ENCODE data around the gene ERV3-1. TPM values are rescaled to one million over a fixed set of nuclear protein-coding genes. Genes with fewer than 3 reads are reported as not detected.
A peak's percentile ranks its signal among the peaks of the same experiment; 100 is the strongest.
"Not testable (repeated sequence)": the region's sequence is repeated elsewhere in the genome, so short reads cannot be mapped to it uniquely, and the experiment has no call there.

The ERV3-1 gene
- polyA plus RNA-seq, 1 experiment: 10.0 TPM

DNA sequence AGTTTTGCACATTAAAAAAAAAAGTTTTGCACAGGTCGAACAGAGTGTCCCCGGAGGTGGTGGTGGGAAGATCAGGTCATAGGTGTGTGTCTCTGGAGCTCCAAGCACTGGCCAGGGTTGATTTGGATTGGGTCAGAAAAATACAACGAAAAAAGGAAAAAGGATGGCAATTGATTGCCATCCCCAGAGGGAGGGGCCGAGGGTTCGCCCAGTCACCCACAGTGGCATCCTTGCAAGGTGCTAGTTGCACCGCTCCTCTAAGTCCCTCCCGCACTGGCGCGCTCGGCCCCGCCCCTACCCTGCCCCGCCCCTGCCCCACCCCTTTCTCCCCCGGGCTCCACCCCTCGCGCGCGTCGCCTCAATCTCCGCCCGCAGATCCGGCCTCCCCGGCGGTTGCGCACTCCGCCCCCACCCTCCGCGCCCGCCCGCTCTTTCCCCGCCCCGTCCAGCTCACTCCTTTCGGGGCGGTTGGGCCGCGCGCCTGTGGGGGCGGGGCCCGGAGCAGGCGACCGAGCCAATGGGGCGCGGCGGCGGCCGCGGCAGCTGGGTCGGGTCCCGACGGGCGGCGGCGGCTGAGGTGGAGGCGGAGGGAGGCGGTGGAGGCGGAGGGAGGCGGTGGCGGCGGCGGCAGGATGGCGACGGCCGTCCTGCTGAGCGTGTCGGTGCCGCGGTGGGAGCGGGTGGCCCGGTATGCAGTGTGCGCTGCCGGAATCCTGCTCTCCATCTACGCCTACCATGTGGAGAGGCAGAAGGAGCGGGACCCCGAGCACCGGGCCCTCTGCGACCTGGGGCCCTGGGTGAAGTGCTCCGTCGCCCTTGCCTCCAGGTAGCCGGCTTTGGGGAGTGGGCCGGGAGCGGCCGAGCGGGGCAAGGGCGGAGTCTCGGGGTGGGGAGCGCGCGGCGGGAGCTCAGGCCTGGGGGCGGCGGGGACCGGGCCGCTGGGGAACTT is 31.5 kb upstream of the ERV3-1 start:
- H3K36me3 ChIP-seq (ENCODE audit: control insufficient read depth, insufficient read depth, low read length): no peaks in the 10 kb centered on the region
- ChIA-PET POLR2A (no interaction called here), CTCF (no interaction called here)
- TF ChIP-seq, protein P1, sequence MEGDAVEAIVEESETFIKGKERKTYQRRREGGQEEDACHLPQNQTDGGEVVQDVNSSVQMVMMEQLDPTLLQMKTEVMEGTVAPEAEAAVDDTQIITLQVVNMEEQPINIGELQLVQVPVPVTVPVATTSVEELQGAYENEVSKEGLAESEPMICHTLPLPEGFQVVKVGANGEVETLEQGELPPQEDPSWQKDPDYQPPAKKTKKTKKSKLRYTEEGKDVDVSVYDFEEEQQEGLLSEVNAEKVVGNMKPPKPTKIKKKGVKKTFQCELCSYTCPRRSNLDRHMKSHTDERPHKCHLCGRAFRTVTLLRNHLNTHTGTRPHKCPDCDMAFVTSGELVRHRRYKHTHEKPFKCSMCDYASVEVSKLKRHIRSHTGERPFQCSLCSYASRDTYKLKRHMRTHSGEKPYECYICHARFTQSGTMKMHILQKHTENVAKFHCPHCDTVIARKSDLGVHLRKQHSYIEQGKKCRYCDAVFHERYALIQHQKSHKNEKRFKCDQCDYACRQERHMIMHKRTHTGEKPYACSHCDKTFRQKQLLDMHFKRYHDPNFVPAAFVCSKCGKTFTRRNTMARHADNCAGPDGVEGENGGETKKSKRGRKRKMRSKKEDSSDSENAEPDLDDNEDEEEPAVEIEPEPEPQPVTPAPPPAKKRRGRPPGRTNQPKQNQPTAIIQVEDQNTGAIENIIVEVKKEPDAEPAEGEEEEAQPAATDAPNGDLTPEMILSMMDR (IDR thresholded peaks at IDR 0.05; ENCODE audit: insufficient read depth, low read depth, low read length): no peak
- peak; percentile 31 for DNase-seq (ENCODE audit: low read depth)
- H3K27me3 ChIP-seq (ENCODE audit: control insufficient read depth, insufficient read depth, low read length): no peaks in the 10 kb centered on the region
- H3K4me3 ChIP-seq (ENCODE audit: low read depth, low read length): peak overlapping the region; percentile 78

DNA sequence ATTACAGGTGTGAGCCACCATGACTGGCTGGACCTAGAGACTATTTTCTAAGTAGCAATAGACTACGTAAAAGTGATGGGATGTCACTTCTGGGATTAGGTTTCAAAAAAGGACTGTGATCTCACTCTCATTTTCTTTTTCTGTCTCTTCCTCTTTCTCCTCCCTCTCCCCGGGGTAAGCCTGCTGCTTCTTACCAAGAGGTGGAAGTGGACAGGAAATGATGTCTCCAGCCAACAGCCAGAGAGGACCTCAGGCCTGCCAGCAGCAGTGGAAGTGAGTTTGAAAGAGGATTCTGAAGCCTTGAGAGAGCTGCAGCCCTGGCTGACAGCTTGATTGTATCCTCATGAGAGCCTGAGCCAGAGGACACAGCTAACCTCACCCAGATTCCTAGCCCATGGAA is 30.0 kb upstream of the ERV3-1 start:
- H3K36me3 ChIP-seq (ENCODE audit: control insufficient read depth, insufficient read depth, low read length); DNase-seq (ENCODE audit: low read depth); CTCF ChIA-PET; POLR2A ChIA-PET; H3K4me3 ChIP-seq (ENCODE audit: low read depth, low read length); H3K27me3 ChIP-seq (ENCODE audit: control insufficient read depth, insufficient read depth, low read length): not testable (repeated sequence)

DNA sequence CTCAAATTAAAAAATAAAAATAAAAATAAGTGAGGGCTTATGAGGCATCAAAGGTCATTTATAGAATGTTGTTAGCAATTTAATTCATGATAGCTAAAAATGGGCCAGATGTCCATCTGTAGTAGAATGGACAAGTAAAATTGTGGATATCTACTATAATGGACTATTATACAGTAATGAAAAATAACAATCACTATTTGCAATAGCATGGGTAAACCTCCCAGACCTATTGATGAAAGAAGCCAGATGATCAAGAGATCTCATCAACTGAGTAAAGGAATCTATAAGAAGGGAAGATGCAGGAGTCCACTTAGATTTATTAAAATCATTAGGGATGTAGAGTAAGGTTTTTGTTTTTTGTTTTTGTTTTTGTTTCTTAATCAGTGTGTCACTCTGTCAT is 29.0 kb upstream of the ERV3-1 start:
- H3K36me3 ChIP-seq (ENCODE audit: control insufficient read depth, insufficient read depth, low read length); POLR2A ChIA-PET; DNase-seq (ENCODE audit: low read depth); CTCF ChIA-PET; H3K27me3 ChIP-seq (ENCODE audit: control insufficient read depth, insufficient read depth, low read length); H3K4me3 ChIP-seq (ENCODE audit: low read depth, low read length): not testable (repeated sequence)

- H3K27me3 ChIP-seq (ENCODE audit: control insufficient read depth, insufficient read depth, low read length); H3K4me3 ChIP-seq (ENCODE audit: low read depth, low read length); DNase-seq (ENCODE audit: low read depth); POLR2A ChIA-PET; H3K36me3 ChIP-seq (ENCODE audit: control insufficient read depth, insufficient read depth, low read length); CTCF ChIA-PET: not testable (repeated sequence)
Measured at GRCh38 chr7:65034120-65034782, 27.8 kb upstream of the ERV3-1 start.

GRCh38 chr7:65033391-65033790 is 26.9 kb upstream of the ERV3-1 start:
- H3K27me3 ChIP-seq (ENCODE audit: control insufficient read depth, insufficient read depth, low read length); H3K4me3 ChIP-seq (ENCODE audit: low read depth, low read length); DNase-seq (ENCODE audit: low read depth); POLR2A ChIA-PET; H3K36me3 ChIP-seq (ENCODE audit: control insufficient read depth, insufficient read depth, low read length); CTCF ChIA-PET: not testable (repeated sequence)

DNA sequence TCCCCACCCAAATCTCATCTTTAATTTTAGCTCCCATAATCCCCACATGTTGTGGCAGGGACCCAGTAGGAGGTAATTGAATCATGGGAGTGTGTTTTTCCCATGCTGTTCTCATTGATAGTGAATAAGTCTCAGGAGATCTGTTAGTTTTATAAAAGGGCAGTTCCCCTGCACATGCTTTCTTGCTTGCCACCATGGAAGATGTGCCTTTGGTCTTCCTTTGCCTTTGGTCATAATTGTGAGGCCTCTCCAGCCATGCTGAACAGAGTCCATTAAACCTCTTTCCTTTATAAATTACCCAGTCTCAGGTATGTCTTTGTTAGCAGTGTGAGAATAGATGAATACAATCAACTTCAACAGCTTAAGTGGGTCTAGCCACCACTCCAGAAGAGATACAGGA is 18.5 kb upstream of the ERV3-1 start:
- POLR2A ChIA-PET; H3K4me3 ChIP-seq (ENCODE audit: low read depth, low read length); H3K27me3 ChIP-seq (ENCODE audit: control insufficient read depth, insufficient read depth, low read length); H3K36me3 ChIP-seq (ENCODE audit: control insufficient read depth, insufficient read depth, low read length); CTCF ChIA-PET; DNase-seq (ENCODE audit: low read depth): not testable (repeated sequence)

- CTCF ChIA-PET; H3K4me3 ChIP-seq (ENCODE audit: low read depth, low read length); H3K36me3 ChIP-seq (ENCODE audit: control insufficient read depth, insufficient read depth, low read length); POLR2A ChIA-PET; DNase-seq (ENCODE audit: low read depth); H3K27me3 ChIP-seq (ENCODE audit: control insufficient read depth, insufficient read depth, low read length): not testable (repeated sequence)
Measured at GRCh38 chr7:65020978-65021377, 14.5 kb upstream of the ERV3-1 start.

- H3K4me3 ChIP-seq (ENCODE audit: low read depth, low read length); H3K27me3 ChIP-seq (ENCODE audit: control insufficient read depth, insufficient read depth, low read length); H3K36me3 ChIP-seq (ENCODE audit: control insufficient read depth, insufficient read depth, low read length); CTCF ChIA-PET; POLR2A ChIA-PET; DNase-seq (ENCODE audit: low read depth): not testable (repeated sequence)
Measured at GRCh38 chr7:65009881-65010280, 3.4 kb upstream of the ERV3-1 start.

- POLR2A ChIA-PET: not testable (repeated sequence)
Measured at GRCh38 chr7:65009394-65009793, 2.9 kb upstream of the ERV3-1 start.

DNA sequence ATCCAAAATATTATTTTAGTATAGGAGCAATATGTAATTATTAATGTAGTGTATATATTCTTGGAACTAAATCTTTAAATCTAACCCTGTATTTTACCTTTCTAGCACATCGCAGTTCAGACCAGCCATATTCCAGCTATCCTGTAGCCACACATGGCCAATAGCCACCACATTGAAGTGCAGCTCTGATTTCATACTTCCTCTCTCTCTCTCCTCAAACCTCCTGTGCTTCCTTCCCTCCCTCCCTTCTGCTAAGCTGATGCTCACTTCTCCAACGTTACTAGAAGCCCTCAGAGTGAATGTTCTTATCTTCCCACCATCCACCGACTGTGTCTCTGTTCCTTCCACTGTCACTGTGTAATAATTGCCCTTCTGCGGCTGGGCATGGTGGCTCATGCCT is 549 bp upstream of the ERV3-1 start:
- DNase-seq (ENCODE audit: low read depth): not testable (repeated sequence)

More at GRCh38 chr7:65009394-65009793, 2.9 kb upstream of the ERV3-1 start:
- H3K4me3 ChIP-seq (ENCODE audit: low read depth, low read length); H3K36me3 ChIP-seq (ENCODE audit: control insufficient read depth, insufficient read depth, low read length); DNase-seq (ENCODE audit: low read depth); H3K27me3 ChIP-seq (ENCODE audit: control insufficient read depth, insufficient read depth, low read length); CTCF ChIA-PET: not testable (repeated sequence)

More for the DNA sequence above, 549 bp upstream of the ERV3-1 start:
- CTCF ChIA-PET: interaction anchor here (1.1 kb wide), 1 partner anchor 24 kb away, joined by 4 read pairs; no protein-coding TSS in a partner anchor
- POLR2A ChIA-PET; H3K27me3 ChIP-seq (ENCODE audit: control insufficient read depth, insufficient read depth, low read length); H3K36me3 ChIP-seq (ENCODE audit: control insufficient read depth, insufficient read depth, low read length); H3K4me3 ChIP-seq (ENCODE audit: low read depth, low read length): not testable (repeated sequence)
